ENCODE results near the gene DBI.

DNA sequence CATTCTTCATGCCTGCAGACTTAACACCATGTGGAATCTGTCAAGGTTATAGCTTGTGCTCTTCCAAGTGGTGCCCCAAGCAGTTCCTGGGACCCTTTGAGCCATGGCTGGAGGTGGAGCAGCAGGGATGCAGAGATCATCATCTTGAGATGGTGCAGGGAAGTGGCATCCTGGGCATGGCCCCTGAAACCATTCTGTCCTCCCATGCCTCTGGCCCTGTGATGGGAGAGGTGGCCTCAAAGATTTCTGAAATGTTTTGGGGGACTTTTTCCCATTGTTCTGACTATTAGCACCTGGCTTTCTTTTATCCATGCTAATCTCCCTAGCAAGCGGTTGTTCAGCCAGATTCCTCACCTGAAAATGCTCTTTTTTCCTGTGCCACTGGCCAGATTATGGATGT, 54.5 kb downstream of the DBI start:
- TF ChIP-seq TAF1 (IDR thresholded peaks at IDR 0.05; ENCODE audit: low read depth) = no peak
- no peak for TF ChIP-seq RAD21 (IDR thresholded peaks at IDR 0.05; ENCODE audit: low read depth)
- no peak for TF ChIP-seq TCF12 (IDR thresholded peaks at IDR 0.05; ENCODE audit: low read depth)
- TF ChIP-seq, protein P1, sequence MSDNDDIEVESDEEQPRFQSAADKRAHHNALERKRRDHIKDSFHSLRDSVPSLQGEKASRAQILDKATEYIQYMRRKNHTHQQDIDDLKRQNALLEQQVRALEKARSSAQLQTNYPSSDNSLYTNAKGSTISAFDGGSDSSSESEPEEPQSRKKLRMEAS (IDR thresholded peaks at IDR 0.05) = no peak
- TF ChIP-seq YY1 (IDR thresholded peaks at IDR 0.05; ENCODE audit: low read depth) = no peak
- TF ChIP-seq FOXM1 (IDR thresholded peaks at IDR 0.05; ENCODE audit: borderline replicate concordance, low read depth) = no peak
- TF ChIP-seq CREB1 (IDR thresholded peaks at IDR 0.05; ENCODE audit: low read depth) = no peak
- TF ChIP-seq REST (IDR thresholded peaks at IDR 0.05; ENCODE audit: low read depth) = no peak
- TF ChIP-seq EP300 (IDR thresholded peaks at IDR 0.05; ENCODE audit: borderline replicate concordance) = no peak
- TF ChIP-seq NFIC (IDR thresholded peaks at IDR 0.05) = no peak
